Muscle layer of duodenum (tissue), 2 donors: ENCODE results near the gene PRKCZ.

Source experiments
- H3K27ac ChIP-seq: one replicate; pipeline ENCODE4 v1.7.0; 2013; ENCODE audit warnings: mild to moderate bottlenecking, low read length
- H3K27me3 ChIP-seq: one replicate; pipeline ENCODE4 v1.7.0; 2013; ENCODE audit warnings: low read depth, mild to moderate bottlenecking, control low read depth, low read length
- H3K36me3 ChIP-seq, 2 donors: one replicate each; pipeline ENCODE4 v1.7.0; 2013; ENCODE audit warnings: low read length in 2 of 2, control low read depth in 1 of 2, mild to moderate bottlenecking in 1 of 2; ENCODE audit not compliant: insufficient read depth in 2 of 2, control insufficient read depth in 1 of 2
- H3K4me1 ChIP-seq, 2 donors: one replicate each; pipeline ENCODE4 v1.7.0; 2013; ENCODE audit warnings: low read length in 2 of 2, mild to moderate bottlenecking in 2 of 2, control low read depth in 1 of 2, moderate library complexity in 1 of 2; ENCODE audit not compliant: insufficient read depth in 2 of 2, control insufficient read depth in 1 of 2
- H3K4me3 ChIP-seq, 2 donors: one replicate each; pipeline ENCODE4 v1.7.0; 2013; ENCODE audit warnings: low read length in 2 of 2, low read depth in 1 of 2, mild to moderate bottlenecking in 1 of 2
- H3K9me3 ChIP-seq, 2 donors: one replicate each; pipeline ENCODE4 v1.7.0; 2013; ENCODE audit warnings: low read length in 2 of 2, control low read depth in 1 of 2, mild to moderate bottlenecking in 1 of 2; ENCODE audit not compliant: control insufficient read depth in 1 of 2
- donor health status: healthy.

PRKCZ gene

DNA sequence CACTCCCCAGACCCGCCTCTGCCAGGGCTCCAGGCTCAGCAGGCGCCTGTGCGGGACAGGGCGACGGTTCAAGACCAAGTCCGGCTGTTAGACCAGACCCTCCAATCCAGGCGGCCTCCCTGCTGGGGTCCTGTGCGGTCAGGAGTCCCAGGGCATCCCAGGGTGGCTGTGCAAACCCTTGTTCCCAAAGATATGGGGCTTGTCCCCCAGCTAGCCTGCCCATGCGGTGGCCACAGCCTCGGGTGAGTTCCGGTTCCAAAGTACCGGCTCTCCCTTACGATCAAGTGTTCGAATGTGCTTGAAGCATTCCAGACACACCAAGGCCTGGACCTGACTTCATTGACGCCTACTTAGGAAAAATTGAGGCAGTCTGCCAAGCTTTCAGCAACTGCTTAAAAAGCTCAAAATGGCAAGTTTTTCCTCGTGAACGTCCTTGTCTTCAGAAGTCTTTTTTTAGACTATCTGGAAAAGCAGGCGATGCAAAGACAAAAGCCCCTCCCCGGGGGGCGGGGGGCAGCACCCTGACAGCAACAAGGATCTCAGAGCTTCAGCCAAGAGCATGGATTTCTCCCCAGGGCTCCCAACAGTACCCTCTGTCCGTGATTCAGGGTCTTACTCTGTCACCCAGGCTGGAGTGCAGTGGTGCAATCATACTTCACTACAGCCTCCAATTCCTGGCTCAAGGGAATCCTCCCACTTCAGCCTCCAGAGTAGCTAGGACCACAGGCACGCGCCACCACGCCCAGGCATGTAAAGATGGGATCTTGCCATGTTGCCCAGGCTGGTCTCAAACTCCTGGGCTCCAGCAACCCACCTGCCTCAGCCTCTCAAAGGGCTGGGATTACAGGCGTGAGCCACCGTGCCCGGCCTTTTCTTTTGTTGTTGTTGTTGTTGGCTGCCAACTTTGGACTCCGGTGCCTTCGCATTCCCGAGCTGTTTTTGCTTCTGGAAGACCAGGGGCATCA is 142.1 kb downstream of the PRKCZ start:
- Histone ChIP-seq H3K36me3 (no peaks in the 10 kb centered on the region), H3K27ac (peak overlapping the region; percentile 42), H3K4me3 (peak overlapping the region in 1 of 2 donors; percentile 30), H3K4me1 (peaks cover 17 to 51% of the 10 kb centered on the region in 2 donors), H3K27me3 (no peaks in the 10 kb centered on the region), H3K9me3 (no peaks in the 10 kb centered on the region)

DNA sequence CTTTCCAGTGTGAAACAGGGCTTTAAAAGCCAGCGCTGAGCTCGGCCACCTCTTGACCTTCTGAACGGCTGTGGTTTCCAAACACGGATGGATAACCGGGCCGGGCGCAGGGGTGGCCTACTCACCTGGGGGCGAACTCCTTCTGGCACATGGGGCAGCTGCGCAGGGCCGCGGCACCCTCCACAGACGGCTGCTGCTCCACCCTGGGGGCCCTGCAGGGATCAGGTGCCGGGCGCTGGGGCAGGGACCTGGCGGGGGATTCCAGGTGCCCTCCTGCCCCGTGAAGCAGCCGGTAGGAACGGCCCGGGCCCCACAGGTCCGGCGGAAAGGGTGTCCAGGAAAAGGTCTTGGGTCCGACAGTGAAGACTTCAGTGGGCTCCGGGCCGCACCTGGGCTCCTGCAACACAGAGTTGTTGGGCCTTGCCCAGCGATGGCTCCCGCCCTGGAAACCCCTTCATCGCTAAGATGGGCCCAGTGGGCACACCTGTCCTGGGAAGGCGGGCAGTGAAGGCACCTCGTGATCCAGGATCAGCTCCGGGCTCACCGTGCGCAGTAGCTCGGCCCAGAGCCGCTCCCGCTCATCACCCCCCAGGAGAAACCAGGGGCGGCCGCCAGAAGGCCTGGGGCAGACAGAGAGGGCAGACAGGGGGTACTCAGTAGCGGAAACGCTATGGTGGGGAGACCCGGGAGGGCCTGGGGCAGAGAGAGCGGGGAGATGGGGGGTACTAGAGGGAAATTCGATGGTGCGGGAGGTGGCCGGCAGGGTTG is 143.5 kb downstream of the PRKCZ start:
- H3K27ac ChIP-seq = peak overlapping the region; percentile 23
- H3K9me3 ChIP-seq = no peaks in the 10 kb centered on the region
- no peaks in the 10 kb centered on the region for H3K36me3 ChIP-seq
- no peaks in the 10 kb centered on the region for H3K27me3 ChIP-seq
- peak overlapping the region; percentile 18 to 37 for H3K4me3 ChIP-seq
- H3K4me1 ChIP-seq = peaks cover 17 to 53% of the 10 kb centered on the region in 2 donors

DNA sequence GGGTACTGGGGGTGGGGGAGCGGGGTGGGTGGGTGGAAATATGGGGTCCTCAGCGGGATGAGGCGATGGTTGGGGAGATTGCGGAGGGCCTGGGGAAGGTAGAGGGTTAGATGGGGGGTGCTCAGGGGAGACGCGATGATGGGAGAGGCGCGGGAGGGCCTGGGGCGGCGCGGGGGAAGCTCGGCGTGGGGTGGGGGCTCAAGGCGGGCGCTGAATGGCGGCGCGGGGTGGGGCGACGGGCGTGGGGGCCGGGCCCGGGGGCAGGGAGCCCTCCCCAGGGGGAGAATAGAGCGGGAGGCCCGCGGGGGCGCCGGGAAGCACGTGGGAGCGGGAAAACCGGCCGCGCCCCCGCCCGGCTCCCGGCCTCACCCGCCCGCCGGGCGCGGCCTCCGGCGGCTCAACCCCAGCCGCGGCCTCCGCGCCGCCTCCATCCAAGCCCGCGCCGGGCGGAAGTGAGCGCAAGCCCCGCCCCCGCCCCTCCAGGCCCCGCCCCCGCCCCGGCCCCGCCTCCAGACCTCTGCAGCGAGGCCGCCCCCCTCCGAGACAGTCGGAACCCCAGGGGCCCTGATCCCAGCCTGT is 144.2 kb downstream of the PRKCZ start, which contains the start of gene FAAP20:
TSS of gene FAAP20 (minus strand) at position 454 of the 579 bp plus-strand sequence. CDS start at position 431, 23 bp downstream.
- Histone ChIP-seq H3K36me3 (no peaks in the 10 kb centered on the region), H3K9me3 (no peaks in the 10 kb centered on the region), H3K4me1 (peaks cover 20 to 60% of the 10 kb centered on the region in 2 donors)

DNA sequence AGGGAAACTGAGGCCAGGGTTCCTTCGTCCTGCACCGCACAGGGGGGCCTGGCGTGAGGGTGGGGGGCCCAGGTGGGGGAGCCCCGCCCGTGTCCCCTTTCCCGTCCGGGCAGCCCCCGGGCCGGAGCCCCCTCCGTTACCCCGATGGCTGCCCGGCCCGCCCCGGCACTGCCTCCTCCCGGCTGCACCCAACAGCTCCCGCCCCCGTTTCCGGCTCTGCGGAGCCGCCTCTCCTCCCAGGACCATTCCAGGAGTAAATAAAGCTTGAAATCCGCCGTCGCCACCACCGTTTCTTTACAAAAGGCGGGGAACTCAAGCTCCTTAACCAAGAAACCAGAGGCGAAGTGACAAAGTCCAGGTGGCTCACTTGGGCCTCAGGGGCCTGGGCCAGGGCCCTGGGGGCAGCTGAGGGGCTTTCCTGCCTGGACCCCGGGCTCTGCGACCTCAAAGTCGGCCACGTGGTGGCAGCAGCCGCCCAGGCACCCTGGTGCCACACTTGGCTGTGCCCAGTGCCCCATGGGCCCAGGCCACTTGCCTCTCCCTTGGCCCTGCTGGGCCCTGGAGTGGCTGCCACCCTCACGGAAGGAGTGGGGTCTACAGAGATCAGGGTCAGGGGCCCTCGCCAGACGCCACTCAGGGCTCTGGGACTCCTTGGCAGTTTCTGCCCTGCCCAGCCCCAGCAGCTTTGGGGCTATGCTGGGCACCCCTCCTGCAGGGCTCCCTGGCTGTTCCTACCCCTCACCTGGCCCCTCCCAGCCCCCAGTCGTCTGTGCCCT is 144.9 kb downstream of the PRKCZ start:
- no peaks in the 10 kb centered on the region for H3K9me3 ChIP-seq
- H3K27ac ChIP-seq = peak overlapping the region; percentile 86
- no peaks in the 10 kb centered on the region for H3K36me3 ChIP-seq
- no peaks in the 10 kb centered on the region for H3K27me3 ChIP-seq
- peak overlapping the region; percentile 71 to 72 for H3K4me3 ChIP-seq
- H3K4me1 ChIP-seq = peaks cover 20 to 62% of the 10 kb centered on the region in 2 donors

More for the DNA sequence above, 144.2 kb downstream of the PRKCZ start, which contains the start of gene FAAP20:
- H3K4me3 ChIP-seq = peak within 1 kb of the TSS; percentile 71 to 72
- no peaks in the 10 kb centered on the region for H3K27me3 ChIP-seq
- H3K27ac ChIP-seq = peak within 1 kb of the TSS; percentile 86

DNA sequence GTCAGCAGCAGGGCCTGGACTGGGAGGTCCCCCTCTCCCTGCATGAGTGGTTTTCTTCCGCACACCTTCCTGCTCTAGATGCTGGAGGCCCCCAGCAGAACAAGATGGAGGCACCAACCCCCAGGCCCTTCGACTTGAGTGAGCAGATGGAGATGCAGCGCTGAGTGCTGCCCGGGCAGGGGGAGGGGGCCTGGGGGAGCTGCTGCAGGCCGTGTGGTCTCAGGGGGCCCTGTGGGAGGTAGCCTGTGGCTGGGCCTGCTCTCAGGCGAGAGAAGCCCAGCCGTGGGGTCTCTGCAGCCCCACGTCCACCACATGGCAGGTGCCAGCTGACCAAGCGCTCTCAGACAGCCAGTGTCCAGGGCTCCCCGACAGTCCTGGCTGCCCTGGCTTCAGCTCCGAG is 145.6 kb downstream of the PRKCZ start:
- H3K4me1 ChIP-seq = peaks cover 14 to 62% of the 10 kb centered on the region in 2 donors
- no peaks in the 10 kb centered on the region for H3K36me3 ChIP-seq
- peak overlapping the region; percentile 86 for H3K27ac ChIP-seq
- H3K4me3 ChIP-seq = peak overlapping the region in 1 of 2 donors; percentile 71
- no peaks in the 10 kb centered on the region for H3K27me3 ChIP-seq
- H3K9me3 ChIP-seq = no peaks in the 10 kb centered on the region

DNA sequence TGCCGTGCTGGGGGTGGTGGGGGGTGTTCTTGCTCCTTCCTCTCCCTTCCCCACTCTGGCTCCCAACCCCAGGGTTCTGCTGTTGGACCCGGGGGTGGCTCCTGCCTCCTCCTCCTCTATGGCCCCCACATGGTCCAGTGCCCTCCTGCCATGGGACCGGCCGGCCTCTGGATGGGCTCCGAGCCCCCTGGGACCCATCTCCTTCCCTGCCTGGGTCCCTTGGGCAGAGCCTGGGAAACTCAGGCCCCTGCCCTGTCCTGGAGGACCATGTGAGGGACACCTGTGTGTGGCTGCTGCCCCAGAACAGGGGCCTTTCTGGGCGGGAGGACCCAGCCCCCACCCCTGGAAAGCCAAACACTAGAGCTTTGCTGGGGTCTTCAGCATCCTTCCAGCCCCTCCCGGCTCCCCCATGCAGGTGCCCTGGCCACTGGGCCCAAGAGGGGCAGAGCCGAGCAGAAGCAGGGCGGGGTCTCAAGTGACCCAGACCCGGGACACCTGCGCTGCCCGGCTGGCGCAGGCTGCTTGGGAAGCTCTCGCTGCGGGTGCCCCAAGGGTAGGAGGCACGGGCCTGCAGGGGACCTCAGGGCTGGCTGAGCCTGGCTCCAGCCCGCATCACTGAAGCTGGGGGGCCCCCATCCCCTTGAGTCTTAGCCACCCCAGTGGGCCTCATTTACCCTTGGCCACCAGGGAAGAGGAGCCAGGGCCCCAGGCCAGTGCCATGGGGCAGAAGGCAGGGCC is 146.9 kb downstream of the PRKCZ start:
- Histone ChIP-seq H3K27ac (no peak overlapping the region), H3K4me3 (no peak overlapping the region), H3K27me3 (no peaks in the 10 kb centered on the region), H3K4me1 (peaks cover 11 to 54% of the 10 kb centered on the region in 2 donors), H3K36me3 (no peaks in the 10 kb centered on the region), H3K9me3 (no peaks in the 10 kb centered on the region)

DNA sequence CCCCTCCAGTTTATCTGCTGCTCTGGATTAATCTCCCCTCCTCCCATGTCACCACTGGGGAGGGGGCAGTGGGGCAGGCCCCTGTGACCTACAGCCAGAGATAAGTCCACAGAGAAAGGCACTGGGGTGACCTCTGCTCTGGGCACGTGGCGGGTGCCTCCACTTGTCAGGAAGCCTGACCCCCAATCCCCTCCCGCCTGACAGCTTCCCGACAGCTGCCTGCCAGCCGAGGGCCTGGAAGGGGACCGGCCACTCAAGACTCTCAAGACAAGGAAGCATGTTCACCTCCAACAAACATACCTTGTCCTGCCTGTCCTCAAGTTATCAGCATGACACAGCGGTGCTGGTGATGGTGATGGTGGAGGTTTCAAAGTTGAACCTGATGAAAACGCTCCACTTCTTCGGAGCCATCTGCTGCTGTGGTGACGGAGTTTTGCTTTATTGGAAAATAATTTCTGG is 147.5 kb downstream of the PRKCZ start:
- H3K27me3 ChIP-seq = no peaks in the 10 kb centered on the region
- no peak overlapping the region for H3K27ac ChIP-seq
- H3K9me3 ChIP-seq = no peaks in the 10 kb centered on the region
- no peak overlapping the region for H3K4me3 ChIP-seq
- no peaks in the 10 kb centered on the region for H3K36me3 ChIP-seq
- peaks cover 9 to 48% of the 10 kb centered on the region in 2 donors for H3K4me1 ChIP-seq

DNA sequence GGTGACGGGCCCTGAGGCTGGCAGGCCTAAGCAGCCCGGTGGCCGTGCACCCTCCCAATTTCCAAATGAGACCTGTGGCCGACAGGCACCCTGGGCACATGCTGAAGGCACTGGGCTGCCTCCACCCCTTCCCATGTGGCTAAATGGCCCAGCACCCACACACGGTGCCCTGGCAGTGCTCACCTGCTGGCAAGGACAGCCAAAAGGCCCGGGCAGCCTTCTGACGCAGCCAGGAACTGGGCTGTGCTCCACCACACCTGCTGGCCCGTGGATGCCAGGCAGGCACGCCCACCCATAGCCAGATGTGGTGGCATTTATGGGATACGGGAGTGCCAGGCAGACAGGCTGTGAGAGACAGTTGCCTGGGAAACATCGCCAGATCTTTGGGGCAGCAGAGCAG is 148.4 kb downstream of the PRKCZ start:
- peak overlapping the region; percentile 67 for H3K27ac ChIP-seq

DNA sequence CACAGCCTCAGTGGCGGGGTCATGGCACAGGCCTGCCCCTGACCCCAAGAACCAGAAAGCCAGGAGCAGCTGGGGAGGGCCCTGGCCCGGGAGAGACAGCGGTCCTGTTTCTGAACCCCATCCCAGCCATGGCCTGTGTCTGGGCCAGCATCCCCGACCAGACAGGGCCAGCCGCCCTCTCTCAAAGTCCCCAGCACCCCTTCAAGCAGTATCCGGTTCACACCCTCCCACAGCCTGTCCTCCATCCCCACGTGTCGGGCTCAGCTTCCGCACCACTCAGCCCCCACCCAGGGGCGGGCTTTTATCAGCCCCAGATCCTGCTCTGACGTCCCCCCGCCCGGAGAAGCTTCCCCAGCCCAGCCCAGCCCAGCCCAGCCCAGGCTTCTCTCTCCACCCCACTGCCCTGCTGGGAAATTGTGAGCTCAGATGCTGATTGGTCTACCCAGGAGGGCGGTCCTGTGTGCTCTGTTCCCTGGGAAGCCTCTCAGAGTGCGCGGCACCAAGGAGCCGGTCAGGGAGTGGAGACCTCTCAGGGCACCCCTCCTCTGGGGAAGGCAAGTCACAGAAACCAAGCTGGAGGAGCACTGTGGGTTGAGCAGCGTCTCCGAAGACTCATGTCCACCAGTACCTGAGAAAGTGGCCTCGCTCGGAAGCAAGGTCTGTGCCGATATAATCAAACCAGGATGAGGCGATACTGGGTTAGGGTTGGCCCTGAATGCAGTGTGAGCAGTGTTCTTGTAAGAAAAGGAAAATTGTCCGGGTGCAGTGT is 149.0 kb downstream of the PRKCZ start:
- H3K27ac ChIP-seq = peak overlapping the region; percentile 67
- H3K4me3 ChIP-seq = peak overlapping the region; percentile 59 to 73
- H3K27me3 ChIP-seq = no peaks in the 10 kb centered on the region
- H3K4me1 ChIP-seq = peaks cover 3 to 43% of the 10 kb centered on the region in 2 donors
- H3K9me3 ChIP-seq = no peaks in the 10 kb centered on the region
- H3K36me3 ChIP-seq = no peaks in the 10 kb centered on the region

More for the DNA sequence above, 148.4 kb downstream of the PRKCZ start:
- Histone ChIP-seq H3K27me3 (no peaks in the 10 kb centered on the region), H3K9me3 (no peaks in the 10 kb centered on the region), H3K36me3 (no peaks in the 10 kb centered on the region), H3K4me1 (peaks cover 3 to 41% of the 10 kb centered on the region in 2 donors), H3K4me3 (peak overlapping the region in 1 of 2 donors; percentile 6)
